GM18868 (cell line): ENCODE measurements around the gene NMRK1.

Experiments used
- ATAC-seq: cut with Tn5 transposase; IDR thresholded peaks from one replicate; pipeline ENCODE4 v1.9.1; 2021; ENCODE audit warnings: mild to moderate bottlenecking, moderate library complexity; ENCODE audit not compliant: unreplicated experiment

The NMRK1 gene

DNA sequence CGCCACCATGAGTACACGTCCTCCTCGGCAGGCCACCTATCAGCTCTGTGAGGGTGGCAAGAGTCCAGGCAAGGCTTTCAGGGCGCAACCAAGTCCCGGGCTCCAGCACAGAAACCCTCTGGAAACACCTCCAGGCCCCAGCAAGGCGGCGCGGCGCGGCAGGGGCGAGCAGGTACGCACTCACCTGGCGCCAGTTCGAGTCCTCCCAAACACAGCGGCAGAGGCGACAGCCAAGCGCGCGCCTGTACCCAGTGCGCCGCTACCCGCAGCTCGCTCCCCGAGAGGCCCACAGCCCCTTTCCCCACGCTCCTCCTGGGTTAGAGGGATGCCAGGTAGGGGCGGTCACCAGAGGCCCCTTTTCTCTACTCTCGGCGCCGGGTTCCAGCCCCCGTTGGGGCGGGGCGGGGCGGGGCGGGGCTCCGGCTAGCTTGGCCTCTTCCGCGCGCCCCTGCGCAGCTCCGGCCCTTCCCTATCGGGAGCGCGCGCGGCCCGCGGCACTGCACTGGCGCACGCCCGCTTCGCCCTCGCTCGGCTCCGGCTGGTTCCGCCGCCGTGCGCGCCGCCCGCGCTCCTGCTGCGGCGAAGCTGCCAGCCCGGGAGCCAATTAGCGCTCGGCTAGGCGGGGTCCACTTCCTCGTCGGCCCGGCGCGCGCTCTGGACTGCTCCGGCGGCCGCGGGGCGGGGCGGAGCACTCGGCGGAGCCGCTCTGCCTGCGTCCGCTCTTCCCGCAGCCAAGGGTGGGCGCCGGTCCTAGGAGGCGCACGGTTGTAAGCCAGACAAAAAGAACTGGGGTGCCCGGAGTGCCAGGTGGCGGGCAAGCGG lies at the start of gene NMRK1, which contains the start of gene OSTF1:
TSS of gene NMRK1 (minus strand) at position 332 of the 822 bp plus-strand sequence. CDS start 5,040 bp downstream, outside the sequence.
TSS of gene OSTF1 (plus strand) at position 691 of the 822 bp plus-strand sequence. CDS start 179 bp downstream, outside the sequence.
- ATAC-seq = peak; percentile 89

DNA sequence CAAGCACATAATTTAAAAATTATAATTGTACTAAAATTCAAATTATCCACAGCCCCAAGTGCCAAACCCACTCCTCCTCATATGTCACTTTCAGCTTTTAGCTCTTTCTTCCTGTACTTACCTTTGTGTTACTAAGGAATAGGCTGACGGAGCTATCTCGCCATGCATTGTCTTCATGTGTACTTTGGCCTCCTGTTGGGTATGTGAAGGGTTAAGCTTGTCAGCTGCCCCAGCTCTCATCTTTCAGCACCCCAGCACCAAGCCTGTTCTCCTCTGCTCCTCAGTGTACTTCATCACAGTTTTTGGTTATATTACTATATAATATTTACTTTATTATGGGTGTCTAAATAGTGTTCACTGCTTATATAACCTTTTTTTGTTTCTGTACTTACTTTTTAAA lies 46.5 kb upstream of the NMRK1 start:
- ATAC-seq = no peak

DNA sequence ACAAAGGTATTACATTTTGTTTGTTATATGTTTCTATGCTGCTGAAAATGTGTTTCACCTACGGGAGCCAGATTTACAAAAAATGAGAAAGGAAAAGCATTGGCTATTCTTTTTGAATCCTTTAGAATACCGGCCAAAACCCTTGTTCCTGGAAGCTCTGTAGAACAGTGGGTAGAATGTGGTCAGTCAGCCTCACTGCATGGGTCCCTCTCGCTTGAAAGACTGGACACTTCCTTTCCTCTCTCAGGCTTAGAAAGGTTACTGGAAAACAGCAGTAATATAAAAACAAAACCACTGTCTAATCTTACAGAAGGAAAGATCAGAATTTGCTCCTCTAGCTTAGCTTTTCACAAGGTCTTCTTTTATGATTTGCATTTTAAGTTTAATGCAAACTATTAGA lies 45.4 kb upstream of the NMRK1 start:
- ATAC-seq = no peak

DNA sequence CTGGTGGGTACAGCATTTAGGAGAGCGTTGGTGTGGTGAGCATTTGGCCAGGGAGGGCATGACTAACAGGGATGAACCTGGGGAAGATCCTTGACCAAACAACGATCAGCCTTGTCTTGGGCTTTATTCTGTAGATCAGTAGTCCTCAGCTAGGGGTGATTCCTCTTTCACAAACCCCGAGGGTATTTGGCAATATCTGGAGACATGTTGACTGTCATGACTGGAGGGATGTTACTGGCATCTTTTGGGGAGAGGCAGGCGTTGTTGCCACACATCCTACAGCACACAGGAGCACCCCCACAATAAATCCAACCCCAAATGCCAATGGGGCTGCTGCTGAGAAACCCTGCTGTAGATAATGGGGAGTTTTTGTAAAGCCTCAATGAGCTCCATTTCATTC lies 44.3 kb upstream of the NMRK1 start:
- ATAC-seq = no peak

DNA sequence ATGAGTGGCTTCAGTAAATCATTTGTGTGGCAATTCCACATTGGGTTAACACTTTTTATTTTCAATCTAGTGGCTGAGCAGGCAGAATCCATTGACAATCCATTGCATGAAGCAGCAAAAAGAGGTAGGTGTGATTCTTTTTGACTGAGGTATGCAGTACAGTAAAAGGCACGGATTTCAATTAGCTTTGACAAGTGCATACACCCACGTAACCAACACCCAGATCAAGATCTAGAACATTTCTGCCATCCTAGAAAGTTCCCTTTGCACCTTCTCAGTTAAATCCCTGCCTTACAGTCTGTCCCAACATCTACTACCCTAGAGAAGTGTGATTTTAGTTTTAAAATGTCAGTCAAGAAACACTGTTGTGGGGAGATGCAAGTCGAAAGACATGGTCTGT lies 43.7 kb upstream of the NMRK1 start:
- no peak for ATAC-seq

DNA sequence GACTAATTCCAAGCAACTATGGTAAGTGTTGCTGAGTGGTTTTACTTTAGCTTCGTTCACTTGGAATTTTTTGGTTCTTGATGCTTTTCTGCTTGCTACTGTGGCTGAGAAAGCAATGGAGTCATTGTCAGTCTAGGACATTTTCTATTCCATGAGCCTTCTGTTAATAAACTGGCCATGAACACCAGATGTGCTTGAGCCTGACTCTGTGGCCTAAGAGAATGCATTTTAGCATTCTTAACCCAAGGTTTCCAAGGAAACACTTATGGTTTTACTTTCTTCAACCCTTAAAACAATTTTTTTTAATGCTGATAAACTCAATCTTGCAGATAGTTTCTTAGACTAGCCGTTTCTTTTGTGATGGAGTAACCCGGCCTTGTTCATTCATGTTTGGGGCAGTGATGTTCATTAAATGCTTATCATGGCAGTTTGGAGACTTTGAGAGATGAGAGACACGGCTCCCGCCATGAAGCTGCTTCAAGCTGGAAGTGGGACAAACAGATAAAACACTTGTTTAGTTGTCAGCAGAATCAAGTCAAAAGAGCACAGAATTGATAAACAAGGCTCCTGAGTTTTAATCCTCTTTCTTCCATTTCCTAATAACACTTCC lies 42.8 kb upstream of the NMRK1 start:
- ATAC-seq = no peak

DNA sequence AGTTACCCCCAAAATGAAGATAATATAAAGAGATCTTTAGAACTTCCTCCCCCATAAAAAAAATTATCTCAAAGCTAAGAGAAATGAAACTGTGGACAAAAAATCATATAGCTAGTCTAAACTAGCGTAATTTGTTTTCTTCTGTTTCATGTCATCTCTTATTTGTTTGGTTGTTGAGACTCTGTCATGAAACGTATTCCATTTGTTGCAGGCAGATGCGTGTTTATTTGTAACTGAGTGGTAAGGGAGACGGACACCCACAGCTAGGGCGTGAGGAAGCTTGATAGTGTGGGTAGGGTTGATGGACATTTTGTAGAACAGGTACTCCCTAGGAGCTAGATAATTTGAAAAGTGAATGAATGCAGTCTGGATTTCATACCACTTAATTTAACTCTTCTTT lies 42.2 kb upstream of the NMRK1 start:
- no peak for ATAC-seq

DNA sequence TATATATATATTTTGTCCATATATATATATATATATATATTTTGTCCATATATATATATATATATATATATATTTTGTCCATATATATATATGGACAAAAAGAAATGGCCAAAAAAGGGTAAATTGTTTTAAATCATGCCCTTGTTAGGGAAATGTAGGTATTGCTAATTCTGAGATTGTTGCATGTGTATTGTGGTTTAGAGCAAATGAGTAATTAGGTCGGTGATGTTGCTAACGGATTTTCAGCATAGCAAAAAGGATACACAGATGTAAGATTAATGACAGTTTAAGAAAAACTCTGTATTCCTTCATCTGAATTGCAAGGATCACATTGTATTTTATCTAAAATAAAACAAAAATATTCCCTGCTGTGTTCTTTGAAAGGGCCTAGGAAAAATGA lies 40.6 kb upstream of the NMRK1 start:
- no peak for ATAC-seq

DNA sequence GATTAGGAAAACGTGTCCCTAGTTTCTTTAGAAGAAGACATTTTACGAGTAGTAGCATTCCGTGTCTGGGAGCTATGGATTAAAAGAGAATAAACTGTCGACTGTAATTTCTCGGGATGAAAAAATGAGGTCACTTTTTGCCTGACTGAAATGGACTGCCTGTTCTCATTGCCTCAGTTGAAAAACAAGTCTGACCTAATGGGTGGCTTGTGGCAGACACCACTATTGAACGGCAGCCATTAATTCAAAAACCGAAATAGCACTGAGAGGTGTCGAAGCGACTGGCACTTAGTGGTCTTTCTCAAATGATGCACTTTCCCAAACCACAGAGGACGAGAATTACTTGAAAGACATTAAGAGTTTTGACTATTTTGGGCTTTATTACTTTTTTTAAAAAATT lies 35.7 kb upstream of the NMRK1 start:
- ATAC-seq = no peak

DNA sequence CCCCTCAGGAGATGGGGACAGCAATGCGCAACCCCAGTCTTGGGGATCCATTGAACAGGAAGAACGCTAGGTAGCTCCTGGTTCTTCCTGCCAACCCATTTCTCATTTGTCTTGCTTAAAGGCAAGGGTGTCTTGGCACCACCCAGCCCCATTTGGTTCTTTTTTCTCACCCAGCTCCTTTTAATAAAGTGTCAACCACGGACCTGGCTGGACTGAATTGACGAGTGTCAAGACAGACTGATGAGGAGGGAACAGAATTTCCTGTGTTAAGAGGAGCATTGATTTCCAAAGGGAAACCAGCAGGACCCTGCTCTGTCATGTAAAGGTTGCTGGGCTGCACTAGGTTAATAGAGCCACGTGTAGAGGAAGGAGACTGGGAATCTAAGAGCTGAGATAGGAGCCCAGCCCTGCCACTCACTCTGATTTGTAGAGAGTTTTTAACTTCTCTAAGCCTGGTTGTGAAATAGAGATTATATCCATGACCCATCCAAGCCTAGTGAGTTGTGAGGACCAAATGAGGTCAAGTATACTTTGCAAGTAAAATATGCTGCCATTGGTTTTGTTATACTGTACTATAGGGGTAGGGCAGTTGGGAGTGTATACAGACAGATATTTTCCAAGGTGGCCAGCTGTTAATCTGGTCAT lies 34.1 kb upstream of the NMRK1 start:
- no peak for ATAC-seq

DNA sequence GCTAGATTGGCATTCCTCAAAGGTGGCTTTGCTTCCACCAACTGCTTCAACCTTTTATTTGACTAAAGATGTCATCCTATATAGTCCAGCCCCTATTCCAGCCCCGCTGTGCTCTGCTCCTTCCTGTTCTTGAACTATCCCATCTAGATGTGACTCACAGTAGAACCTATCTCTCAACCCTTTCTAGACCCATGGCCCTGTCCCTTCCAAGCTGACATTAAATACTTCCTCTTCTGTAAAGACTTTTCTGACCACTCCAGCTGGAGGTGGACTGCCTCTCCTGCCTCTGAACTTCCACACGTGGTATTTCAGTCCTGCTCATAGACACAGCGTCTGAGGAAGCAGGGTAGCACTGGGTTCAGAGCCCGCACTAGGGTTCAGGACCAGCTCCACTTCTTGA lies 32.7 kb upstream of the NMRK1 start:
- ATAC-seq = no peak

DNA sequence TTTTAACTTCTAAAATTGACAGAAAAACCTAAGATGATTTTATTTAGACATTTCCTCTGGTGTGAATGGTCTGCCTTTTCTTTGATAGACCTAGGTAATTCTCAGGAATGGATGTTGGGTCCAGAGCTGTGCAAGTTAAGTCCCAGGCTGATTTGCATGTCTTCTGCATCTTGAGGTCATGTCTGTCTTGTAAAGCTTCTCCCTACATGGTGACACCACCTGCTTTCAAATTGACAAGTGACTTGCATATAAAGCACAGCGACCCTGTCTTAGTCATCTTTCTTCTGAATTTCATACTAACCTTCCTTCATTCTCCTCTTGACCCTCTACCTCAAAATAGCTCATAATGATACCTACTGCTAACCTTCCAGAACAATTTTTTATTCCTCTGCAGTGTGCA lies 29.6 kb upstream of the NMRK1 start:
- ATAC-seq = no peak

DNA sequence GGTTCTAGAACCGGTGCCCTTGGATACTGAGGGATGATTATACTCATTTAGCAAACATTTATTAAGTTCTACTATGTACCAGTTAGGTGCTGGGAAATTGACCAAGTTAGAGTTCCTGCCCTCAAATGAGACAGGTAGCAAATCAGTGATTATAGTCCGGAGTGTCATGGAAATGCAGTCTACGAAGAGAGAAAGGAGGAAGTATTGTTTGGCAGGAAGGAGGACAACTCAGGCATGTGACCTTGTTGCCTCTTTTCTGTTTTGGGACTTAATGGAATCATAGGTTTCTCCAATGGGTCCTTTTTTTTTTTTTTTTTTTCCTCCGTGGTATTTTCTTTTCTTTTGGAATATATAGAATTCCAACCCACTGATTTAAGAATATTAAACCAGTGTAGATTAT lies 28.4 kb upstream of the NMRK1 start:
- no peak for ATAC-seq

DNA sequence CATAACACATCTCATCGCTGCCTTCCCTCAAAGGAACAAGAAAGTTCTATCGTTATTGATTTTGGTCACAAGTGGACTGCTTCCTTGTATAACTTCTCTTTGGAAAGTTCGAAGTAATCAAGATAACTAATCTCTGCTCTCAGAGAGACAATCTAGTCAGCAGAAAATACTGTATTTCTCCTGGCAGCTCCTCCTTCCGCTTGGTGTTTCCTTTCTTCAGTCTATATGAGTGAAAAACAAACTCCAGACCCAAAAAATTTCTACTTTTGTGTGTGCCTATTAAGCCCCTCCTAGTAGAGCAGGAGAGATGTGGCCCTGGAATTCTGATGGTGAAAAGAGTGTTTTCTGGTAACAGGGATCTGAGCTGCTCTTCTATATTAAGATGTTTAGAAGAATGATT lies 24.8 kb upstream of the NMRK1 start:
- no peak for ATAC-seq

DNA sequence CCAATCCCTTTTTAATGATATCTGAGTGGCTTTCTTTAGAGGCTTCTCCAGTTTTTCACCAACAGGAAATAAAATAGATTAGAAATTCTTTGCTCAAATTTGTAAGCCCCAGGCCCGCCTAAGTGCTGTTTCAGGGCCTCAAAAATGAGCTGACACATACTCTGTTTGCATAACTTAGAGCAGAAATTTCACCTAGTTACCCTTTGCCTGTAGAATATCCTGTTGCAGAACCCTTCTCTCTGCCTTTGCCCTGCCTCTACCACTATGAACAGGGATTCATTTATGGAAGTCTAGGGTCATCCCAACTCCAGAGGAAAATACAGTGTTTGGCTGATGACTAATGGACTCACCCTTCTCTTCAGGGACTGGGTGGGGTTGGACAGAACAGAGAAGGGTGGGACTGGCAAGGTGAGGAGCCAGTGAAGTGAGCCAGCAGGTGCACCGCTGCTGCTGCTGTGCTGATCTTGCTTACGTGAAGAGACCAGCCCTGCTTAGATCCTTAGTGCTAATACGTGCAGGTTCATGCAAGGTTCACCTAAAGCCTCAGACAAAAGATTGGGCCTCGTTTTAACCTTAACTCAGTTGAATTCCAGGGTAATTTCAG lies 23.2 kb upstream of the NMRK1 start:
- no peak for ATAC-seq

DNA sequence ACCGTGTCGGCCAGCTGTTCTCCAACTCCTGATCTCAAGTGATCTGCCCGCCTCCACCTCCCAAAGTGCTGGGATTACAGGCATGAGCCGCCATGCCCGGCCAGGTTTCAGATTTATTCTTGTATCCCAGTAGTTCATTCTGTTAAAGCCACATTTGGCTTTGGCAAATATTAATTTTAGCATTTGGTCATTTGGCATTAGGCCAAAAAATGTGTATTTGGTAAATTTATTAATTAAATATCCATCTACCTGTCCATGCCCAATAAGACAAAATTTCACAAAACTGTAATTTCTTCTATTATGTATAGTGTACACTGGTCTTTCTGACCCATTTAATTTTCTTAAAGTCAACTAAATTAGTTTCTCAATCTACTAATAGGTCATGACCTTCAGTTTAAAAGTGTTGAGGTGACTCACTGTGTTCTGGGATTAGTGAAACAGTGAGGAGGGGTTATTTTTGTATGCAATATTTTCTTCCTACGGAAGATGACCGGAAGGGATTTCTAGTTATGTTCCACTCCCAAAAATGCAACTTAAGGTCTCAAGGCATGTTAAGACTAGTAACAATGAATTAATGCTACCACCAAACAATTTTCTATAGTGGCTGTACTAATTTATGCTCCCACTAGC lies 21.4 kb upstream of the NMRK1 start:
- no peak for ATAC-seq

DNA sequence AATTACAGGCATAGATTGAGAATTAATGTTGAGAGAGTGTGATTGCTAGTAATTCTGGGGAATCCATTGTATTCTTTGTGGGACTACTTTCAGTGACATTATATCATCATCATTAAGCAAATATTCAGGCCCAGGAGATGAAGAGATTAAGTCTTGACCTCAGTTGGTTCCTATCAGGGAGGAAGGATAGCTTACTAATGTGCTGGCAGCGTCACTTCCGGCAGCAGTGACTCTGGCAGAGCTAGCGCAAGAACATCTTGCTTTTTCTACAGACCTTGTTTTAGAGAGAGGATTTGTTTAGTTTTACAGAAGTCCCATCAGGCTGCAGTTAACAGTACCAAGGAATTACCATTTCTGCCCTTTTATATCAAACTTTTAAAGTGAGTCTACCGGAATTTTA lies 20.6 kb upstream of the NMRK1 start:
- ATAC-seq = no peak

DNA sequence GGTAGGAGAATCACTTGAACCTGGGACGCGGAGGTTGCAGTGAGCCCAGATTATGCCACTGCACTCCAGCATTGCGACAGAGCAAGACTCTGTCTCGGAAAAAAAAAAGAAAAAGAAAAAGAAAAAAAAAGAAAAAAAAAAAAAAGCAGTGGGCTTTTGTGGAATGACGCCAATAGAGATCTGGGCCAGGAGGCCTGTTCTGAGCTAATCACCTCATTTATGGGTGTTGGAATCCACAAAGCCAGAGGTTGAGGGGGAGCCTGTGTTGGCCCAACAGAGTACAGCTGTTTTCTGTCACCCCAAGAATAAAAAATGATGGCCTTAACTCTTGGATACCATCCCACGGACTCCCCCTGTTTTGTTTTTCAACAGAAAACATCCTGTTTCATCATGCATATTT lies 18.9 kb upstream of the NMRK1 start:
- ATAC-seq = no peak

DNA sequence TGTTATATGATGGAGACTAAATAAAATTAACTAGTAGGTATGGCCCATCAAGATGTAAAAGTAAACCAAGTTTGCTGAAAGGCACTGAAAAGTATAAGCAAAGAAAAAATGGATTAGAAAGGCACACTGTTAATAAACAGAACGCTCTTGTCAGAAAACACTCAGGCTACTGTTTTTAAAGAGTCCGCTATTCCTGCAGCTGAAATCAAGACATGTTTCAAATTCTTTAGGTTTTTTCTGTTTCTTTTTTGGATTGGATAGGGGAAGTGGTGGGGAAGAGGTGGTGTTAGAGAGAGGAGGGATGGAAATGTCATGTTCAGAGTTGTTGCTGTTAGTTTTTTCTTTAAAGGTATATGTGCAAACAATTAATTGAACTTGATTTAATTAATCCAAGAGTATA lies 17.9 kb upstream of the NMRK1 start:
- ATAC-seq = no peak

DNA sequence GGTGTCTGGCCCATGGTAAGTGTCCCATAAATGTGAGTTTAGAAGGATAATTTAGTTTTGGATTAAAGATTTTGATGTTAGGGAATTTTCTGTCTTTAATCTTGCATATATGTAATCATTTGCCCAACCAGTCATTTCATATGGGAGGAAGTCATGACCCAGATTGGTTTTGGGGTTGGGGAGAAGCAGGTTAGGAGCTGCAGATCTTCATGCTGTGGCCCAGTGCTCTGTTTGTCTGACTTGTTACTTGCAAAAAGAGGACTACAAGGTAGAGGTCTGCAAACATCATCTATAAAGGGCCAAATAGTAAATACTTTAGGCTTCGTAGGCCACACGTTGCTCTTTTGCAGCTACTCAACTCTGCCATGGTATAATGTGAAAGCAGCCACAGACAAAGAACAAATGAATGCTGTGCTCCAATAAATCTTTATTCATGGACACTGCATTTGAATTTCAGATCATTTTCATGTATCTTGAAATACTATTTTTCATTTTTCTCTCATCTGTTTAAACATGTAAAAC lies 17.1 kb upstream of the NMRK1 start:
- ATAC-seq = no peak

DNA sequence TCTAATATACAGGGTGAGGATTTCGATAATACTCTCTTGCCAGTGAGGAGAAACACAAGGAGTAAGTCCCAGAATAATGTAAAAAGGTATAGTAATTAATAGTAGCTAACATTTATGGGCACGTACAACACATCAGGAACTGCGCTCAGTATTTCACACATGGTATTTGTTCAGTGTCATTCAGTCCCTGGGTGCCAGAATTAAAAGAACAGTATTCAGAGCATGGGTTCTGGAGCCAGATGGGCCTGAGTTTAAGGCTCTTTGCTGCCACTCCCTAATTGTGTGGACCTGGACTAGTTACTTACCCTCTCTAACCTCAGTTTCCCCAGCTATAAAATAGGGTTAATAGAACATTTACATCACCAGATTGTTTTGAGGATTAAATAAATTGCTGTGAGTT lies 16.7 kb upstream of the NMRK1 start:
- no peak for ATAC-seq
